ENCODE data around the gene ATP6AP1.
A peak's percentile ranks its signal among the peaks of the same experiment; 100 is the strongest.

Gene ATP6AP1

DNA sequence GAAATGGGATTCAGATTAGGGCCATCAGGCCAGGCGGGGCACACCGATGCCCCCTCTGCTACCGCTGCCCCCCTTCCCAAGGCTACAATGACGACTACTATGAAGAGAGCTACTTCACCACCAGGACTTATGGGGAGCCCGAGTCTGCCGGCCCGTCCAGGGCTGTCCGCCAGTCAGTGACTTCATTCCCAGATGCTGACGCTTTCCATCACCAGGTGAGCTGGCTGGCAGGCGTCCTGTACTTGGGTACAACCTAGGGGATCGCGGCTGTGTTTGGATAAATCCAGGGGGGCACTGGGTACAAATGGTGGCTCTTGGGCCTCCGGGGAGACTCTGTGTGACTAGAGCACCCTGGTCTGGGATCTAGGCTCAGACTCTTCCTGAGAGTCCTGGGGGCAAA, 48.3 kb upstream of the ATP6AP1 start:
- H2AFZ ChIP-seq (ENCODE audit: low read depth, low read length, severe bottlenecking), result no peak overlapping the region
- H3K36me3 ChIP-seq (ENCODE audit: low read length), result no peaks in the 10 kb centered on the region
- no peak for TF ChIP-seq EZH2phosphoT487 (conservative IDR thresholded peaks at IDR 0.05; ENCODE audit: low read length)
- TF ChIP-seq, protein P1, sequence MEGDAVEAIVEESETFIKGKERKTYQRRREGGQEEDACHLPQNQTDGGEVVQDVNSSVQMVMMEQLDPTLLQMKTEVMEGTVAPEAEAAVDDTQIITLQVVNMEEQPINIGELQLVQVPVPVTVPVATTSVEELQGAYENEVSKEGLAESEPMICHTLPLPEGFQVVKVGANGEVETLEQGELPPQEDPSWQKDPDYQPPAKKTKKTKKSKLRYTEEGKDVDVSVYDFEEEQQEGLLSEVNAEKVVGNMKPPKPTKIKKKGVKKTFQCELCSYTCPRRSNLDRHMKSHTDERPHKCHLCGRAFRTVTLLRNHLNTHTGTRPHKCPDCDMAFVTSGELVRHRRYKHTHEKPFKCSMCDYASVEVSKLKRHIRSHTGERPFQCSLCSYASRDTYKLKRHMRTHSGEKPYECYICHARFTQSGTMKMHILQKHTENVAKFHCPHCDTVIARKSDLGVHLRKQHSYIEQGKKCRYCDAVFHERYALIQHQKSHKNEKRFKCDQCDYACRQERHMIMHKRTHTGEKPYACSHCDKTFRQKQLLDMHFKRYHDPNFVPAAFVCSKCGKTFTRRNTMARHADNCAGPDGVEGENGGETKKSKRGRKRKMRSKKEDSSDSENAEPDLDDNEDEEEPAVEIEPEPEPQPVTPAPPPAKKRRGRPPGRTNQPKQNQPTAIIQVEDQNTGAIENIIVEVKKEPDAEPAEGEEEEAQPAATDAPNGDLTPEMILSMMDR (IDR thresholded peaks at IDR 0.05; ENCODE audit: insufficient read depth, low read length, poor library complexity, severe bottlenecking), result no peak
- no peaks in the 10 kb centered on the region for H3F3A ChIP-seq (ENCODE audit: insufficient read depth)
- H4K20me1 ChIP-seq (ENCODE audit: low read depth, low read length), result no peaks in the 10 kb centered on the region
- H3K9ac ChIP-seq (ENCODE audit: low read length), result peak overlapping the region; percentile 97
- H3K9me3 ChIP-seq (ENCODE audit: insufficient read depth, low read length), result no peaks in the 10 kb centered on the region
- no peaks in the 10 kb centered on the region for H3K9me2 ChIP-seq (replicated peaks; ENCODE audit: insufficient read depth, low read length)
- H3K4me3 ChIP-seq (ENCODE audit: insufficient read depth, low read length, poor library complexity, severe bottlenecking), result peak overlapping the region; percentile 69
- H3K27me3 ChIP-seq (ENCODE audit: low read length), result no peaks in the 10 kb centered on the region
- H3K27ac ChIP-seq (ENCODE audit: low read depth, low read length), result no peak overlapping the region
- H3K4me2 ChIP-seq (ENCODE audit: low read depth, low read length, poor library complexity, severe bottlenecking), result peak overlapping the region; percentile 76
- H3K79me2 ChIP-seq (ENCODE audit: insufficient read depth, low read length), result peaks cover 12% of the 10 kb centered on the region

DNA sequence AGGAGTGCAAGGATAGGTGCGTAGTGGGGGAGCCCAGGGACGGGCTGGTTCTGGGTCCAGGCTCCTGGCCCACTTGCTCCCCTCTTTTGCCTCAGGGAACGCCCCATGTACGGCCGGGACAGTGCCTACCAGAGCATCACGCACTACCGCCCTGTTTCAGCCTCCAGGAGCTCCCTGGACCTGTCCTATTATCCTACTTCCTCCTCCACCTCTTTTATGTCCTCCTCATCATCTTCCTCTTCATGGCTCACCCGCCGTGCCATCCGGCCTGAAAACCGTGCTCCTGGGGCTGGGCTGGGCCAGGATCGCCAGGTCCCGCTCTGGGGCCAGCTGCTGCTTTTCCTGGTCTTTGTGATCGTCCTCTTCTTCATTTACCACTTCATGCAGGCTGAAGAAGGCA, 47.7 kb upstream of the ATP6AP1 start:
- H2AFZ ChIP-seq (ENCODE audit: low read depth, low read length, severe bottlenecking), result no peak overlapping the region
- H3K27me3 ChIP-seq (ENCODE audit: low read length), result no peaks in the 10 kb centered on the region
- H4K20me1 ChIP-seq (ENCODE audit: low read depth, low read length), result no peaks in the 10 kb centered on the region
- H3K79me2 ChIP-seq (ENCODE audit: insufficient read depth, low read length), result peaks cover 12% of the 10 kb centered on the region
- H3K36me3 ChIP-seq (ENCODE audit: low read length), result no peaks in the 10 kb centered on the region
- no peak overlapping the region for H3K9ac ChIP-seq (ENCODE audit: low read length)
- no peak overlapping the region for H3K27ac ChIP-seq (ENCODE audit: low read depth, low read length)
- H3F3A ChIP-seq (ENCODE audit: insufficient read depth), result no peaks in the 10 kb centered on the region
- no peaks in the 10 kb centered on the region for H3K9me2 ChIP-seq (replicated peaks; ENCODE audit: insufficient read depth, low read length)
- no peaks in the 10 kb centered on the region for H3K9me3 ChIP-seq (ENCODE audit: insufficient read depth, low read length)
- TF ChIP-seq, protein P1 (IDR thresholded peaks at IDR 0.05; ENCODE audit: insufficient read depth, low read length, poor library complexity, severe bottlenecking), result no peak
- TF ChIP-seq EZH2phosphoT487 (conservative IDR thresholded peaks at IDR 0.05; ENCODE audit: low read length), result no peak
- H3K4me2 ChIP-seq (ENCODE audit: low read depth, low read length, poor library complexity, severe bottlenecking), result no peak overlapping the region
- no peak overlapping the region for H3K4me3 ChIP-seq (ENCODE audit: insufficient read depth, low read length, poor library complexity, severe bottlenecking)

DNA sequence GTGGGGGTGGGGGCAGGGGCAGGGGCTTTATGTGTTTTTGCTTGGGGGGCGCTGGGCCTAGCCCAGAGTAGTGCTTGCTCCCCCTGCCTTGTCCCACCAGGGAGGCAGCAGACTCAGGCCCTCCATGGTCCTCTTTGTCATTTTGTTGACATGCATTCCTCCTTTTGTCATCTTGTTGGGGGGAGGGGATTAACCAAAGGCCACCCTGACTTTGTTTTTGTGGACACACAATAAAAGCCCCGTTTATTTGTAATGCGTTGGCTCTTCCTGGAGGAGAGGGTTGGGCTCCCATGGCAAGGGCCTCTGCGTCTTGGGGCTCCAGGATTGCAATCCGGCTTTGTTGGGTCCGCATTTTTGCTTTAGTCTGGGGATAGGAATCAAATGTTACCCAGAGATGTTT, 47.2 kb upstream of the ATP6AP1 start:
- Histone ChIP-seq H2AFZ (ENCODE audit: low read depth, low read length, severe bottlenecking) (no peak overlapping the region), H3K36me3 (ENCODE audit: low read length) (no peaks in the 10 kb centered on the region), H4K20me1 (ENCODE audit: low read depth, low read length) (no peaks in the 10 kb centered on the region), H3K9ac (ENCODE audit: low read length) (no peak overlapping the region), H3K4me3 (ENCODE audit: insufficient read depth, low read length, poor library complexity, severe bottlenecking) (no peak overlapping the region), H3K79me2 (ENCODE audit: insufficient read depth, low read length) (peaks cover 12% of the 10 kb centered on the region), H3K4me2 (ENCODE audit: low read depth, low read length, poor library complexity, severe bottlenecking) (no peak overlapping the region), H3K27me3 (ENCODE audit: low read length) (no peaks in the 10 kb centered on the region), H3F3A (ENCODE audit: insufficient read depth) (no peaks in the 10 kb centered on the region), H3K9me3 (ENCODE audit: insufficient read depth, low read length) (no peaks in the 10 kb centered on the region), H3K9me2 (replicated peaks; ENCODE audit: insufficient read depth, low read length) (no peaks in the 10 kb centered on the region), H3K27ac (ENCODE audit: low read depth, low read length) (no peak overlapping the region)
- TF ChIP-seq, protein P1 (IDR thresholded peaks at IDR 0.05; ENCODE audit: insufficient read depth, low read length, poor library complexity, severe bottlenecking), result no peak
- no peak for TF ChIP-seq EZH2phosphoT487 (conservative IDR thresholded peaks at IDR 0.05; ENCODE audit: low read length)
